Endothelial cell of umbilical vein (primary cell): Measurements from ENCODE around the gene STK32C. TPM values are rescaled to one million over a fixed set of nuclear protein-coding genes. Genes with fewer than 3 reads are reported as not detected.

Source experiments
- BruUV-seq: library from RNA; stranded (reverse); fragments of 400-500 nt; replicated peaks from 2 replicates; lab custom pipeline; 2021; lab: Mats Ljungman, UMichigan
- CTCF ChIA-PET: fragments of 300-600, 350-600 bp; sonication (Branson Sonifier 250); formaldehyde crosslinking; loops from one replicate; lab custom pipeline; 2021; ENCODE audit warnings: antibody characterized with exemption, inconsistent platforms; lab: Charles Lee
- POLR2A ChIA-PET: fragments of 300-600, 350-600 bp; sonication (Branson Sonifier 250); formaldehyde crosslinking; loops from one replicate; lab custom pipeline; 2021; ENCODE audit warnings: antibody characterized with exemption, inconsistent platforms; lab: Charles Lee
- DNase-seq: peaks from one replicate; pipeline ENCODE4 v3.0.0-alpha.2; 2011; ENCODE audit warnings: low read depth, low spot score
- FAIRE-seq: peaks from 2 replicates; lab custom pipeline; 2011; peaks lifted over from hg19 to GRCh38; lab: Jason Lieb, UNC
- H2AFZ ChIP-seq: 2 replicates; pipeline ENCODE4 v1.6.0; 2012; ENCODE audit warnings: low read depth, low read length, control low read depth, inconsistent platforms
- H3K27ac ChIP-seq: 2 replicates; pipeline ENCODE4 v1.5.1; 2011; ENCODE audit warnings: low read depth, mild to moderate bottlenecking, control low read depth, low read length, moderate library complexity; ENCODE audit not compliant: insufficient read depth
- H3K27me3 ChIP-seq, 2 experiments: 2 replicates each; pipeline versions ENCODE4 v1.6.0 to v1.6.1; 2011; ENCODE audit warnings: low read length in 2 of 2, mixed read lengths in 1 of 2; ENCODE audit not compliant: control insufficient read depth in 2 of 2, insufficient read depth in 2 of 2
- H3K36me3 ChIP-seq, 2 experiments: 2 replicates in 1 of 2; 3 replicates in 1 of 2; pipeline ENCODE4 v1.5.1; 2011; ENCODE audit warnings: low read length in 2 of 2, mild to moderate bottlenecking in 1 of 2, moderate library complexity in 1 of 2; ENCODE audit not compliant: control insufficient read depth in 2 of 2, insufficient read depth in 2 of 2; ENCODE audit errors: extremely low read depth in 1 of 2
- H3K4me1 ChIP-seq: 3 replicates; pipeline ENCODE4 v1.5.1; 2011; ENCODE audit warnings: mild to moderate bottlenecking, low read length; ENCODE audit not compliant: control insufficient read depth, insufficient read depth; ENCODE audit errors: extremely low read depth
- H3K4me2 ChIP-seq: 2 replicates; pipeline ENCODE4 v1.6.1; 2011; ENCODE audit warnings: low read length, control low read depth, mixed read lengths; ENCODE audit not compliant: insufficient read depth
- H3K4me3 ChIP-seq, 3 experiments: fragments of 200-600 bp in 1 of 3; sonication (generic), shearing (Covaris generic) in 1 of 3; replicated peaks in 1 of 3; 2 replicates each; pipeline ENCODE4 v1.5.1; 2011 to 2016; ENCODE audit warnings: control low read depth in 3 of 3, low read length in 3 of 3, mild to moderate bottlenecking in 2 of 3, inconsistent platforms in 1 of 3, low read depth in 1 of 3, moderate library complexity in 1 of 3; ENCODE audit not compliant: insufficient read depth in 1 of 3
- H3K79me2 ChIP-seq: 2 replicates; pipeline ENCODE4 v1.6.0; 2012; ENCODE audit warnings: low read length, inconsistent platforms; ENCODE audit not compliant: control insufficient read depth, insufficient read depth
- H3K9ac ChIP-seq: replicated peaks from 2 replicates; pipeline ENCODE3; 2011; ENCODE audit warnings: low read length, control low read depth; ENCODE audit not compliant: insufficient read depth; ENCODE audit errors: extremely low read depth
- H3K9me1 ChIP-seq: replicated peaks from 3 replicates; pipeline ENCODE4 v1.6.0; 2011; ENCODE audit warnings: mild to moderate bottlenecking, low read length; ENCODE audit not compliant: control insufficient read depth, insufficient read depth; ENCODE audit errors: extremely low read depth
- H3K9me3 ChIP-seq: replicated peaks from 2 replicates; pipeline ENCODE4 v1.5.1; 2012; ENCODE audit warnings: low read length, inconsistent platforms; ENCODE audit not compliant: control insufficient read depth, insufficient read depth
- H4K20me1 ChIP-seq: replicated peaks from 2 replicates; pipeline ENCODE3; 2011; ENCODE audit warnings: mild to moderate bottlenecking, low read length; ENCODE audit not compliant: control insufficient read depth, insufficient read depth; ENCODE audit errors: extremely low read depth
- CTCF ChIP-seq, 2 donors: IDR thresholded peaks; 1 replicate in 1 of 2; 2 replicates in 1 of 2; pipeline ENCODE4 v1.5.1; 2011; ENCODE audit warnings: low read length in 2 of 2, mild to moderate bottlenecking in 2 of 2, moderate library complexity in 2 of 2, control low read depth in 1 of 2, inconsistent platforms in 1 of 2, low read depth in 1 of 2; ENCODE audit not compliant: insufficient read depth in 1 of 2; ENCODE audit errors: extremely low read depth in 1 of 2
- EZH2 ChIP-seq: IDR thresholded peaks from 2 replicates; pipeline ENCODE4 v1.6.1; 2012; ENCODE audit warnings: borderline replicate concordance, low read depth, mild to moderate bottlenecking, moderate library complexity, low read length, inconsistent platforms; ENCODE audit not compliant: severe bottlenecking
- FOS ChIP-seq: IDR thresholded peaks from 2 replicates; pipeline ENCODE4 v1.6.1; 2011; ENCODE audit warnings: mild to moderate bottlenecking, low read length, moderate library complexity, borderline replicate concordance; ENCODE audit not compliant: insufficient read depth
- GATA2 ChIP-seq: IDR thresholded peaks from 2 replicates; pipeline ENCODE4 v1.7.0; 2011; ENCODE audit warnings: low read depth, mild to moderate bottlenecking, moderate library complexity, mixed read lengths, low read length; ENCODE audit not compliant: insufficient read length, insufficient read depth
- JUN ChIP-seq: IDR thresholded peaks from 2 replicates; pipeline ENCODE4 v1.6.1; 2011; ENCODE audit warnings: borderline replicate concordance, low read depth; ENCODE audit not compliant: insufficient read length, insufficient read depth
- MAX ChIP-seq: IDR thresholded peaks from 2 replicates; pipeline ENCODE4 v1.6.1; 2011; ENCODE audit not compliant: insufficient read depth, insufficient read length
- MYC ChIP-seq: IDR thresholded peaks from one replicate; pipeline ENCODE4 v1.6.1; 2011; ENCODE audit warnings: mild to moderate bottlenecking, low read depth, low read length
- POLR2A ChIP-seq: IDR thresholded peaks from 2 replicates; pipeline ENCODE4 v1.6.1; 2012; ENCODE audit warnings: low read depth, mild to moderate bottlenecking, control low read depth, low read length
- POLR2AphosphoS5 ChIP-seq: IDR thresholded peaks from 2 replicates; pipeline ENCODE4 v1.6.1; 2012; ENCODE audit warnings: low read depth, mild to moderate bottlenecking, control low read depth, low read length, moderate library complexity; ENCODE audit not compliant: insufficient read depth
- dilution Hi-C: fragments of 300-500 bp; cut with MboI; formaldehyde crosslinking; loops from one replicate; pipeline ENCODE4 v1.15.0; 2019; ENCODE audit warnings: low sequenced_read_pairs; ENCODE audit not compliant: extremely low pct_ligation_motif_present
- intact Hi-C: fragments of 100-400 bp; cut with micrococcal nuclease; formaldehyde crosslinking; loops from one replicate; pipeline ENCODE4 v1.10.0; 2022
- polyA plus RNA-seq, 4 experiments: library from polyadenylated mRNA; depleted of rRNA in 3 of 4; stranded (reverse) in 3 of 4; unstranded in 1 of 4; fragments of >200 nt; gene quantifications; 2 replicates each; pipeline versions ENCODE4 v1.2.1 to v1.2.3, GENCODE V29; 2011 to 2012; ENCODE audit warnings: missing spikeins in 1 of 4
- total RNA-seq: library from RNA; stranded (reverse); gene quantifications from 2 replicates; pipeline ENCODE4 v1.2.3, GENCODE V29; 2021

The STK32C gene
- total and polyA plus RNA-seq, 2 donors (not counting 3 experiments of a cell fraction or from before 2014, with no cell fraction given), result 5.4 to 14.1 TPM

GRCh38 chr10:132186488-132187429 is 121.0 kb downstream of the STK32C start, which contains the start of gene DPYSL4:
Gene DPYSL4 (plus strand): TSS chr10:132186948. CDS start chr10:132187064, 116 bp downstream.
- POLR2A ChIA-PET, result no interaction called here
- DNase-seq, result peak; percentile 6
- H3K9me1 ChIP-seq, result no peaks in the 10 kb centered on the region
- peak within 1 kb of the TSS; percentile 27 for H3K4me2 ChIP-seq
- TF ChIP-seq FOS (no peak), EZH2 (no peak), JUN (no peak), POLR2AphosphoS5 (no peak), CTCF (IDR thresholded peaks at IDR 0.05; ENCODE audit: extremely low read depth in 1 of 2, insufficient read depth in 1 of 2, low read depth in 1 of 2, low read length in 2 of 2) (no peak), POLR2A (no peak), MAX (no peak), GATA2 (no peak), MYC (no peak)
- H3K9ac ChIP-seq, result peak within 1 kb of the TSS; percentile 66
- no peak for FAIRE-seq
- no peaks in the 10 kb centered on the region for H3K9me3 ChIP-seq
- H4K20me1 ChIP-seq, result no peaks in the 10 kb centered on the region
- H3K27me3 ChIP-seq, result peaks cover 12 to 21% of the 10 kb centered on the region in 2 experiments
- CTCF ChIA-PET, result no interaction called here
- no peak within 1 kb of the TSS for H2AFZ ChIP-seq
- BruUV-seq, result no TSS peak
- intact Hi-C loops, result no loop called here
- H3K4me3 ChIP-seq, result peak within 1 kb of the TSS in 2 of 3 experiments; percentile 53 to 79
- H3K27ac ChIP-seq, result no peak within 1 kb of the TSS
- dilution Hi-C loops, result no loop called here
- no peaks in the 10 kb centered on the region for H3K36me3 ChIP-seq
- no peaks in the 10 kb centered on the region for H3K4me1 ChIP-seq
- no peaks in the 10 kb centered on the region for H3K79me2 ChIP-seq
